ENCODE results near the gene PON2. TPM values are rescaled to one million over a fixed set of nuclear protein-coding genes. Genes with fewer than 3 reads are reported as not detected.
A peak's percentile ranks its signal among the peaks of the same experiment; 100 is the strongest.
"Not testable (repeated sequence)": the region's sequence is repeated elsewhere in the genome, so short reads cannot be mapped to it uniquely, and the experiment has no call there.

The PON2 gene
- total RNA-seq, 1 donor from 2014 or later = 2.4 TPM

- Mint-ChIP-seq H3K4me1 (no peaks in the 10 kb centered on the region), H3K36me3 (ENCODE audit: low read depth) (no peaks in the 10 kb centered on the region), H3K4me3 (no peak overlapping the region), H3K27ac (no peak overlapping the region), H3K27me3 (peaks cover 2% of the 10 kb centered on the region), H3K9me3 (no peaks in the 10 kb centered on the region)
- intact Hi-C loops (cut with micrococcal nuclease) = no loop called here
- DNase-seq = no peak
These were observed 29.0 kb downstream of the PON2 start for GRCh38 chr7:95405800-95406199.

- Mint-ChIP-seq H3K4me1 (no peaks in the 10 kb centered on the region), H3K36me3 (ENCODE audit: low read depth) (no peaks in the 10 kb centered on the region), H3K27ac (no peak overlapping the region), H3K27me3 (peaks cover 7% of the 10 kb centered on the region), H3K4me3 (no peak overlapping the region), H3K9me3 (no peaks in the 10 kb centered on the region)
- DNase-seq = no peak
- intact Hi-C loops (cut with micrococcal nuclease) = no loop called here
These were observed 29.6 kb downstream of the PON2 start for GRCh38 chr7:95405208-95405607.

GRCh38 chr7:95404316-95404865, 30.4 kb downstream of the PON2 start:
- H3K4me3 Mint-ChIP-seq = no peak overlapping the region
- no peaks in the 10 kb centered on the region for H3K9me3 Mint-ChIP-seq
- no peak overlapping the region for H3K27ac Mint-ChIP-seq
- no peaks in the 10 kb centered on the region for H3K4me1 Mint-ChIP-seq
- no peaks in the 10 kb centered on the region for H3K36me3 Mint-ChIP-seq (ENCODE audit: low read depth)
- intact Hi-C loops (cut with micrococcal nuclease) = no loop called here
- peaks cover 9% of the 10 kb centered on the region for H3K27me3 Mint-ChIP-seq
- DNase-seq = no peak

- Mint-ChIP-seq H3K4me1 (peaks cover 3% of the 10 kb centered on the region), H3K27ac (no peak overlapping the region), H3K4me3 (no peak overlapping the region), H3K27me3 (peaks cover 39% of the 10 kb centered on the region), H3K9me3 (no peaks in the 10 kb centered on the region), H3K36me3 (ENCODE audit: low read depth) (no peaks in the 10 kb centered on the region)
- intact Hi-C loops (cut with micrococcal nuclease) = loop anchor here (10.0 kb wide), 1 partner anchor 76 kb away; no protein-coding TSS in a partner anchor
- DNase-seq = no peak
These were observed 36.5 kb downstream of the PON2 start for GRCh38 chr7:95398155-95398940.

- Mint-ChIP-seq H3K4me3 (no peak overlapping the region), H3K4me1 (peaks cover 3% of the 10 kb centered on the region), H3K9me3 (no peaks in the 10 kb centered on the region), H3K27ac (no peak overlapping the region), H3K27me3 (peaks cover 42% of the 10 kb centered on the region), H3K36me3 (ENCODE audit: low read depth) (no peaks in the 10 kb centered on the region)
- no peak for DNase-seq
- intact Hi-C loops (cut with micrococcal nuclease) = loop anchor here (10.0 kb wide), 1 partner anchor 77 kb away; no protein-coding TSS in a partner anchor
These were observed 37.4 kb downstream of the PON2 start for GRCh38 chr7:95397381-95397780.

- DNase-seq = peak; percentile 65
- no peak within 1 kb of the TSS for H3K27ac Mint-ChIP-seq
- intact Hi-C loops (cut with micrococcal nuclease) = loop anchor here (10.0 kb wide), 1 partner anchor 78 kb away; no protein-coding TSS in a partner anchor
- peaks cover 3% of the 10 kb centered on the region for H3K4me1 Mint-ChIP-seq
- peaks cover 41% of the 10 kb centered on the region for H3K27me3 Mint-ChIP-seq
- H3K4me3 Mint-ChIP-seq = peak within 1 kb of the TSS; percentile 67
- H3K9me3 Mint-ChIP-seq = no peaks in the 10 kb centered on the region
- H3K36me3 Mint-ChIP-seq (ENCODE audit: low read depth) = no peaks in the 10 kb centered on the region
These were observed 38.4 kb downstream of the PON2 start, which contains the start of gene PON3 for GRCh38 chr7:95396136-95397032. TSS of gene PON3 (minus strand) at chr7:95396375. CDS start at chr7:95396350, 25 bp downstream.

- H3K36me3 Mint-ChIP-seq (ENCODE audit: low read depth) = no peaks in the 10 kb centered on the region
- H3K27ac Mint-ChIP-seq = no peak overlapping the region
- intact Hi-C loops (cut with micrococcal nuclease) = loop anchor here (10.0 kb wide), 1 partner anchor 79 kb away; no protein-coding TSS in a partner anchor
- peaks cover 41% of the 10 kb centered on the region for H3K27me3 Mint-ChIP-seq
- DNase-seq = no peak
- peak overlapping the region; percentile 67 for H3K4me3 Mint-ChIP-seq
- peaks cover 3% of the 10 kb centered on the region for H3K4me1 Mint-ChIP-seq
- no peaks in the 10 kb centered on the region for H3K9me3 Mint-ChIP-seq
These were observed 39.1 kb downstream of the PON2 start for GRCh38 chr7:95395755-95396135.

GRCh38 chr7:95394370-95394769, 40.5 kb downstream of the PON2 start:
- intact Hi-C loops (cut with micrococcal nuclease) = loop anchor here (10.0 kb wide), 1 partner anchor 80 kb away; no protein-coding TSS in a partner anchor
- no peak overlapping the region for H3K27ac Mint-ChIP-seq

GRCh38 chr7:95391761-95392160, 43.1 kb downstream of the PON2 start:
- Mint-ChIP-seq H3K36me3 (ENCODE audit: low read depth) (no peaks in the 10 kb centered on the region), H3K9me3 (no peaks in the 10 kb centered on the region), H3K4me3 (no peak overlapping the region), H3K27me3 (peaks cover 23% of the 10 kb centered on the region), H3K4me1 (peaks cover 2% of the 10 kb centered on the region), H3K27ac (no peak overlapping the region)
- no peak for DNase-seq
- intact Hi-C loops (cut with micrococcal nuclease) = loop anchor here (10.0 kb wide), 1 partner anchor 83 kb away; no protein-coding TSS in a partner anchor

More at GRCh38 chr7:95394370-95394769, 40.5 kb downstream of the PON2 start:
- no peaks in the 10 kb centered on the region for H3K36me3 Mint-ChIP-seq (ENCODE audit: low read depth)
- no peak overlapping the region for H3K4me3 Mint-ChIP-seq
- H3K27me3 Mint-ChIP-seq = peaks cover 34% of the 10 kb centered on the region
- peaks cover 3% of the 10 kb centered on the region for H3K4me1 Mint-ChIP-seq
- no peak for DNase-seq
- no peaks in the 10 kb centered on the region for H3K9me3 Mint-ChIP-seq

- Mint-ChIP-seq H3K4me3 (no peak overlapping the region), H3K4me1 (no peaks in the 10 kb centered on the region), H3K27me3 (peaks cover 17% of the 10 kb centered on the region), H3K9me3 (peaks cover 7% of the 10 kb centered on the region), H3K36me3 (ENCODE audit: low read depth) (no peaks in the 10 kb centered on the region), H3K27ac (no peak overlapping the region)
- intact Hi-C loops (cut with micrococcal nuclease) = no loop called here
- no peak for DNase-seq
These were observed 45.3 kb downstream of the PON2 start for GRCh38 chr7:95389516-95389915.

- H3K27me3 Mint-ChIP-seq; H3K27ac Mint-ChIP-seq; H3K9me3 Mint-ChIP-seq; H3K36me3 Mint-ChIP-seq (ENCODE audit: low read depth); intact Hi-C loops (cut with micrococcal nuclease); DNase-seq; H3K4me3 Mint-ChIP-seq; H3K4me1 Mint-ChIP-seq: not testable (repeated sequence)
These were observed 55.4 kb downstream of the PON2 start for GRCh38 chr7:95379457-95379856.

- DNase-seq = no peak
- no peak overlapping the region for H3K27ac Mint-ChIP-seq
- intact Hi-C loops (cut with micrococcal nuclease) = no loop called here
- H3K9me3 Mint-ChIP-seq = peaks cover 8% of the 10 kb centered on the region
- H3K4me3 Mint-ChIP-seq = no peak overlapping the region
- H3K36me3 Mint-ChIP-seq (ENCODE audit: low read depth) = no peaks in the 10 kb centered on the region
- no peaks in the 10 kb centered on the region for H3K27me3 Mint-ChIP-seq
- no peaks in the 10 kb centered on the region for H3K4me1 Mint-ChIP-seq
These were observed 58.0 kb downstream of the PON2 start for GRCh38 chr7:95376632-95377400.

- intact Hi-C loops (cut with micrococcal nuclease) = no loop called here
- no peak overlapping the region for H3K4me3 Mint-ChIP-seq
- H3K36me3 Mint-ChIP-seq (ENCODE audit: low read depth) = no peaks in the 10 kb centered on the region
- no peaks in the 10 kb centered on the region for H3K27me3 Mint-ChIP-seq
- H3K9me3 Mint-ChIP-seq = peaks cover 5% of the 10 kb centered on the region
- DNase-seq = no peak
- H3K4me1 Mint-ChIP-seq = no peaks in the 10 kb centered on the region
- H3K27ac Mint-ChIP-seq = no peak overlapping the region
These were observed 59.1 kb downstream of the PON2 start for GRCh38 chr7:95375591-95376257.
